ENCODE results near the gene YKT6.

Gene YKT6

DNA sequence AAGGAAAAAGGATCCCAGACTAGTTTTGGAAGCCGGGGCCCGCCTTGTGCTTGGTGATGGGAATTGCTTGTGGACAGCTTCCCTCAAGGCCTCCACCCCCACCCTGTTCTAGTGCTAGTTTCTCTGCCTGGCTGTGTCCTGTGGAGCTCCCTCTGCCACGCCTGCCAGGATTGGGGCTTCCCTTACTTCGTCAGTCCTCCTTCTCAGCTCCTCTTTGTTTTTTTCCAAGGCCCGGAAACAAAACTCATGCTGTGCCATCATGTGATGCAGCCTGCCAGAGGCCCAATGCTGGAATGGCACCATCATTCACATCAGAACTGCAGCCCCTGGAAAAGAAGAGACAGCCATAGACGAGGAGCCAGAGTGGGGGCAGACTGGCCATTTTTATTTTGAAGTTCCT is 11.2 kb downstream of the YKT6 start:
- TF ChIP-seq, protein P1, sequence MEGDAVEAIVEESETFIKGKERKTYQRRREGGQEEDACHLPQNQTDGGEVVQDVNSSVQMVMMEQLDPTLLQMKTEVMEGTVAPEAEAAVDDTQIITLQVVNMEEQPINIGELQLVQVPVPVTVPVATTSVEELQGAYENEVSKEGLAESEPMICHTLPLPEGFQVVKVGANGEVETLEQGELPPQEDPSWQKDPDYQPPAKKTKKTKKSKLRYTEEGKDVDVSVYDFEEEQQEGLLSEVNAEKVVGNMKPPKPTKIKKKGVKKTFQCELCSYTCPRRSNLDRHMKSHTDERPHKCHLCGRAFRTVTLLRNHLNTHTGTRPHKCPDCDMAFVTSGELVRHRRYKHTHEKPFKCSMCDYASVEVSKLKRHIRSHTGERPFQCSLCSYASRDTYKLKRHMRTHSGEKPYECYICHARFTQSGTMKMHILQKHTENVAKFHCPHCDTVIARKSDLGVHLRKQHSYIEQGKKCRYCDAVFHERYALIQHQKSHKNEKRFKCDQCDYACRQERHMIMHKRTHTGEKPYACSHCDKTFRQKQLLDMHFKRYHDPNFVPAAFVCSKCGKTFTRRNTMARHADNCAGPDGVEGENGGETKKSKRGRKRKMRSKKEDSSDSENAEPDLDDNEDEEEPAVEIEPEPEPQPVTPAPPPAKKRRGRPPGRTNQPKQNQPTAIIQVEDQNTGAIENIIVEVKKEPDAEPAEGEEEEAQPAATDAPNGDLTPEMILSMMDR (IDR thresholded peaks at IDR 0.05; ENCODE audit: control extremely low read depth, extremely low read depth, low read depth, missing control alignments): no peak
- DNase-seq (ENCODE audit: extremely low spot score): no peak
- POLR2A ChIA-PET: interaction anchor here (0.8 kb wide), 1 partner anchor 9 kb away, joined by 3 read pairs; no protein-coding TSS in a partner anchor
- CTCF ChIA-PET: interaction anchor here (1.0 kb wide), 1 partner anchor 29 kb away, joined by 3 read pairs; no protein-coding TSS in a partner anchor

DNA sequence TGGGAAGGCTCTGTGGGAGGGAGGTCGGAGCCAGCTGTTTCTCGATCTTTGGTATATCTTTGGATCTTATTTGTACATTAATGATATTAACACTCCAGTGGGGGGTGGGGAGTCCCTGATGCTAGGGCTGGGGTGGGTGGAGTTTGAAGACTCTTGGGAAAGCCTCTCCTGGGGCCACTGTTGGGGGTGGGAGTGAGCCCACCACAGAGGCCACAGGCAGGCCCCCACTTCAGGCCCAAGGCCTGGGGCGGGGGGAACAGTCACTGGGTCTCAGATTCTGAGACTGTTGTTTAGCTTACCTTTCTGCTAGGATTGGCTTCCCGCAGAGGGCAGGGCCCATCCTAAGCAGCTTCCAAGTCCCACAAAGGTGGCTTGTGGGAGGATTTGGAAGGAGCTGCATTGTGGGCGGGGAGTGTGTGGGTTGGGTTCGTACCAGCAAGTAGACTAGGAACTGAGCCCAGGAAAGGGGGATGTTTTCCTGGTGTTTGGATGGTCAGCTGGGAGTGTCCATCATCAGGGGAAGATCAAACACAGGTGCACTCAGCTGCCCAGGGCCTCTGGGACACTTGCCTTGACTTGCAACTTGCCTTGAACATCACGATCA is 11.9 kb downstream of the YKT6 start:
- CTCF ChIA-PET: interaction anchor here (1.0 to 2.3 kb wide), 2 partner anchors 11 to 29 kb away, joined by 3 to 12 read pairs; partner anchors contain the start of gene YKT6

DNA sequence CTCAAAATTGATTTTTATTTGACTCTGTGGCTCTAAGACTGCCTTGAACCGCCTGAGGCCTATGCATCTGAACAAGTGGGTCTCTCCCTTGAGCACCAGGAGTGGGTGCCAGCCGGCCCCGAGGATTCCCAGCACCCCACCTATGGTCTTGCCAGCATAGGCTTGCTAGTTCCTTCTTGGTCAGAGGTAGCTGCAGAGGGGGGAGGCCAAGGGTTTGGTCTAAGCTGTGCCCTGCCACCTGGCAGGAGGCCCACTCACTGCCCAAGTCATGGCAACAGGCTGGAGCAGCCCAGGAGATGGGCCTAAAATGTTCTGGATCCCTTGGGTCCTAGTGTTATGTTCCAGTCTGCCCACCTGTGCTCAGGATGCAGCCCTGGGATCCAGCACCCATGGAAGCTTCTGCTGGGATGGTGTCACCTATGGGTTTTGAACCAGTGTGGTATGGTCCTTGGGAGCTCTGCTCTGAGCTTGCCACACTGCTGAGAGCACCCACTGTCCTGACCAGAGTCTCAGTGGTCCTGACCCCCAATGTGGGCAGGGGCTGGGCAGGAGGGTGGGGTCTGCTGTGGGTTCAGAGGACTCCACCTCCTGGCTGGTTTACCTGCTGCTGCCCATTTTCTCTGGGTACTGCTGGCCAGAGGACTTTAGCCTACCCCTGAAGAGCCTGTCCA is 12.6 kb downstream of the YKT6 start:
- CTCF ChIA-PET: interaction anchor here (2.3 kb wide), 1 partner anchor 12 kb away, joined by 12 read pairs; the partner anchor contains the start of gene YKT6
- TF ChIP-seq, protein P1 (IDR thresholded peaks at IDR 0.05; ENCODE audit: control extremely low read depth, extremely low read depth, low read depth, missing control alignments): no peak
- POLR2A ChIA-PET: interaction anchor here (1.3 kb wide), 1 partner anchor 13 kb away, joined by 3 read pairs; the partner anchor contains the start of gene YKT6
- no peak for DNase-seq (ENCODE audit: extremely low spot score)

More for the DNA sequence above, 11.9 kb downstream of the YKT6 start:
- POLR2A ChIA-PET: interaction anchor here (0.8 kb wide), 1 partner anchor 10 kb away, joined by 3 read pairs; no protein-coding TSS in a partner anchor
- TF ChIP-seq, protein P1 (IDR thresholded peaks at IDR 0.05; ENCODE audit: control extremely low read depth, extremely low read depth, low read depth, missing control alignments): no peak
- no peak for DNase-seq (ENCODE audit: extremely low spot score)

DNA sequence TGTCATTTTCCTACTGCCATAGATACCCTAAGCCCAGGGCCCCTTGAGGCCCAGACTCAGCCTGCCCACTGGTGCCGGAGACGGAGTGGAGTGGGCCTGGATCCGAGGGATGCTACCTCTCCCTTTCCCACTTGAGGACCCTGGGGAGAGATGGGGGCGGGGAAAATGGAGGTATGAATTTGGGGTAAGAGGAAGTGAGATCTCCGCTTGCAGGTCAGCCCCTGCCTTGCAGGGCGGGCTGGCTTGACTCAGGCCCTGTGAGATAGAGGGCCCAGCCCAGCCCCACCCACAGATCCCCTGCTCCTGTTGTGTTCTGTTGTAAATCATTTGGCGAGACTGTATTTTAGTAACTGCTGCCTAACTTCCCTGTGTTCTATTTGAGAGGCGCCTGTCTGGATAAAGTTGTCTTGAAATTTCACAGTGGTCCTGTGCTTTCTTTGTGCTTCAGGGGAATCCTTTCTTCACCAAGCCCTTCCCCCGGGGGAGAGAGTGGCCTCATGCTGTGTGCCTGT is 13.2 kb downstream of the YKT6 start:
- DNase-seq (ENCODE audit: extremely low spot score): no peak
- CTCF ChIA-PET: interaction anchor here (1.0 to 2.3 kb wide), 5 partner anchors 8 to 351 kb away, joined by 3 to 12 read pairs (median 4); partner anchors contain the start of gene YKT6
- POLR2A ChIA-PET: interaction anchor here (1.3 kb wide), 1 partner anchor 13 kb away, joined by 3 read pairs; the partner anchor contains the start of gene YKT6
- TF ChIP-seq, protein P1 (IDR thresholded peaks at IDR 0.05; ENCODE audit: control extremely low read depth, extremely low read depth, low read depth, missing control alignments): no peak

DNA sequence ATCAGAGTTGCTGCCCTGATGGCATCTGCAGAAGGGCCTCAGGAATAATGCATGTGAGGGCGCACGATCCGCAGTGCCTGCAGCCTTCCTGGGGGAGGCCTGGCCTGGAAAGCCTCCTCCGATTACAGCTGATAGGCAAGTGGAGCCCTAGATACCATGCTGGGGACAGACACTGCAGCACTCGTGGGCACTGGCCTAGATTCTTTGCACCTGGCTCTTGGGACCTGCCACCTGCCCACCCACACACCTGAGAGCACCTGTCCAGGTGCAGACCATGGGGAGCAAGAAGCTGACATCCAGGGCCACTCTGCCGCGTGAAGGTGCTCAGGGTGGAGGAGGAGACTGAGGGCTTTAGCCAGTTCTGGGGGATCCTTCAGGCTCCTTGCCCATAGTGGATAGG is 14.8 kb downstream of the YKT6 start:
- no peak for DNase-seq (ENCODE audit: extremely low spot score)
- POLR2A ChIA-PET: no interaction called here
- TF ChIP-seq, protein P1 (IDR thresholded peaks at IDR 0.05; ENCODE audit: control extremely low read depth, extremely low read depth, low read depth, missing control alignments): no peak
- CTCF ChIA-PET: interaction anchor here (1.5 kb wide), 1 partner anchor 350 kb away, joined by 5 read pairs; no protein-coding TSS in a partner anchor

DNA sequence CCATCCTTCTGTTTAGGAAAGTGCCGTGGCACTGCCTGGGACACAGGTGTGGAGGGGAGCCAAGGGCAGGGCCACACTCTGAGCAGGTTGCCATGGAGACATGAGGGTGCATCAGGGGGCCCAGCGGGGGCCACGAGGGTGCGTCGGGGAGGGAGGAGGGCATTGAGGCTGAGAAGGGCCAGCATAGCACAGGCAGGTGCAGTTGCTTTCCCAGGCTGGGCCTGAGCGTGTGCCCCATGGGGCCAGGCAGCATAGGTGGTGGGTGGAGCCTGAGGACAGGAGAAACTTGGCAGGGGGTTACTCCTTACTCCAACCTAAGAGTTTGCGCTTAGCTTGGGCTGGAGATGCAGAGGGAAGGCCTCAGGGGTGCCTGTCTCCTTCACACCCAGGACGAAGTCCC is 15.2 kb downstream of the YKT6 start:
- POLR2A ChIA-PET: no interaction called here
- TF ChIP-seq, protein P1 (IDR thresholded peaks at IDR 0.05; ENCODE audit: control extremely low read depth, extremely low read depth, low read depth, missing control alignments): no peak
- CTCF ChIA-PET: no interaction called here
- DNase-seq (ENCODE audit: extremely low spot score): no peak
